Fibroblast of lung (primary cell): Measurements from ENCODE around the gene RNF14. TPM values are rescaled to one million over a fixed set of nuclear protein-coding genes. Genes with fewer than 3 reads are reported as not detected.

Experiments used
- DNase-seq, 2 donors: peaks; one replicate each; pipeline versions ENCODE4 v3.0.0 to v3.0.0-alpha.2; 2010; ENCODE audit warnings: low read depth in 2 of 2
- H2AFZ ChIP-seq: 2 replicates; pipeline ENCODE4 v1.5.1; 2012; ENCODE audit warnings: low read length, control low read depth, inconsistent platforms
- H3K27ac ChIP-seq: 2 replicates; pipeline ENCODE4 v1.5.1; 2011; ENCODE audit warnings: low read length, control low read depth; ENCODE audit not compliant: insufficient read depth
- H3K27me3 ChIP-seq: 2 replicates; pipeline ENCODE4 v1.5.1; 2011; ENCODE audit warnings: mild to moderate bottlenecking, low read length; ENCODE audit not compliant: control insufficient read depth, insufficient read depth
- H3K36me3 ChIP-seq: 2 replicates; pipeline ENCODE4 v1.5.1; 2011; ENCODE audit warnings: low read length; ENCODE audit not compliant: control insufficient read depth, insufficient read depth
- H3K4me1 ChIP-seq: 2 replicates; pipeline ENCODE4 v1.5.1; 2011; ENCODE audit warnings: low read length; ENCODE audit not compliant: control insufficient read depth, insufficient read depth; ENCODE audit errors: extremely low read depth
- H3K4me2 ChIP-seq: 2 replicates; pipeline ENCODE4 v1.5.1; 2011; ENCODE audit warnings: low read length, control low read depth; ENCODE audit not compliant: insufficient read depth; ENCODE audit errors: extremely low read depth
- H3K4me3 ChIP-seq, 4 experiments: fragments of 200-600 bp in 1 of 4; sonication (generic) in 1 of 4; replicated peaks in 1 of 4; 2 replicates each; pipeline ENCODE4 v1.5.1; 2011 to 2016; ENCODE audit warnings: low read length in 4 of 4, low read depth in 3 of 4, mild to moderate bottlenecking in 3 of 4, control low read depth in 2 of 4, inconsistent platforms in 1 of 4, mixed read lengths in 1 of 4; ENCODE audit not compliant: insufficient read depth in 1 of 4; ENCODE audit errors: control extremely low read depth in 1 of 4
- H3K79me2 ChIP-seq: 2 replicates; pipeline ENCODE4 v1.5.1; 2012; ENCODE audit warnings: mild to moderate bottlenecking, low read length, inconsistent platforms; ENCODE audit not compliant: control insufficient read depth, insufficient read depth
- H3K9ac ChIP-seq: 2 replicates; pipeline ENCODE4 v1.5.1; 2011; ENCODE audit warnings: mild to moderate bottlenecking, low read length, control low read depth; ENCODE audit not compliant: insufficient read depth
- H3K9me3 ChIP-seq: 2 replicates; pipeline ENCODE4 v1.5.1; 2012; ENCODE audit warnings: low read depth, low read length; ENCODE audit not compliant: control insufficient read depth, insufficient read depth
- H4K20me1 ChIP-seq: 2 replicates; pipeline ENCODE4 v1.5.1; 2011; ENCODE audit warnings: low read length; ENCODE audit not compliant: control insufficient read depth, insufficient read depth; ENCODE audit errors: extremely low read depth
- CTCF ChIP-seq, 2 donors: IDR thresholded peaks in 1 of 2; conservative IDR thresholded peaks in 1 of 2; 1 replicate in 1 of 2; 2 replicates in 1 of 2; pipeline ENCODE4 v1.5.1; 2011 to 2012; ENCODE audit warnings: low read length in 2 of 2, control low read depth in 1 of 2, inconsistent platforms in 1 of 2, low read depth in 1 of 2, mild to moderate bottlenecking in 1 of 2
- EZH2 ChIP-seq: IDR thresholded peaks from 2 replicates; pipeline ENCODE4 v1.5.1; 2012; ENCODE audit warnings: low read length, control low read depth, mild to moderate bottlenecking; ENCODE audit errors: missing control alignments
- polyA plus RNA-seq, 2 donors: library from polyadenylated mRNA; depleted of rRNA in 1 of 2; stranded (reverse) in 1 of 2; unstranded in 1 of 2; fragments of >200 nt; gene quantifications; 2 replicates each; pipeline ENCODE4 v1.2.1, GENCODE V29; 2011 to 2012; ENCODE audit warnings: missing spikeins in 1 of 2
- total RNA-seq: library from RNA; depleted of rRNA; stranded (reverse); fragments of >200 nt; gene quantifications from 2 replicates; pipeline ENCODE4 v1.2.1, GENCODE V29; 2014

Gene RNF14
- total and polyA plus RNA-seq, 2 donors (not counting 1 experiment from before 2014, with no cell fraction given) = 62.9 to 65.3 TPM

GRCh38 chr5:141976176-141976575 lies 7.3 kb downstream of the RNF14 start:
- peaks cover 12% of the 10 kb centered on the region for H3K4me1 ChIP-seq
- H3K36me3 ChIP-seq = peaks cover 12% of the 10 kb centered on the region
- H3K4me3 ChIP-seq = no peak overlapping the region
- no peak overlapping the region for H2AFZ ChIP-seq
- no peak overlapping the region for H3K27ac ChIP-seq
- no peaks in the 10 kb centered on the region for H3K27me3 ChIP-seq
- peaks cover 6% of the 10 kb centered on the region for H3K79me2 ChIP-seq
- no peaks in the 10 kb centered on the region for H3K9me3 ChIP-seq
- no peak overlapping the region for H3K4me2 ChIP-seq
- TF ChIP-seq CTCF (conservative IDR thresholded peaks at IDR 0.05 in 1 of 2, IDR thresholded peaks at IDR 0.05 in 1 of 2; ENCODE audit: low read depth in 1 of 2, low read length in 2 of 2) (no peak), EZH2 (no peak)
- no peak overlapping the region for H3K9ac ChIP-seq
- DNase-seq = no peak
- no peaks in the 10 kb centered on the region for H4K20me1 ChIP-seq

GRCh38 chr5:141978389-141978788 lies 9.5 kb downstream of the RNF14 start:
- H3K4me1 ChIP-seq = peaks cover 12% of the 10 kb centered on the region
- no peak overlapping the region for H3K27ac ChIP-seq
- no peak for TF ChIP-seq EZH2
- TF ChIP-seq CTCF (conservative IDR thresholded peaks at IDR 0.05 in 1 of 2, IDR thresholded peaks at IDR 0.05 in 1 of 2; ENCODE audit: low read depth in 1 of 2, low read length in 2 of 2) = no peak
- H3K79me2 ChIP-seq = no peaks in the 10 kb centered on the region
- no peaks in the 10 kb centered on the region for H3K9me3 ChIP-seq
- H3K27me3 ChIP-seq = no peaks in the 10 kb centered on the region
- no peak overlapping the region for H2AFZ ChIP-seq
- no peak overlapping the region for H3K4me2 ChIP-seq
- H4K20me1 ChIP-seq = no peaks in the 10 kb centered on the region
- no peak for DNase-seq
- H3K9ac ChIP-seq = no peak overlapping the region
- peaks cover 12% of the 10 kb centered on the region for H3K36me3 ChIP-seq
- H3K4me3 ChIP-seq = no peak overlapping the region

GRCh38 chr5:141982626-141983025 lies 13.7 kb downstream of the RNF14 start:
- TF ChIP-seq CTCF (conservative IDR thresholded peaks at IDR 0.05 in 1 of 2, IDR thresholded peaks at IDR 0.05 in 1 of 2; ENCODE audit: low read depth in 1 of 2, low read length in 2 of 2) = no peak
- H3K4me3 ChIP-seq = no peak overlapping the region
- no peaks in the 10 kb centered on the region for H3K4me1 ChIP-seq
- peaks cover 14% of the 10 kb centered on the region for H3K36me3 ChIP-seq
- no peaks in the 10 kb centered on the region for H3K9me3 ChIP-seq
- no peaks in the 10 kb centered on the region for H4K20me1 ChIP-seq
- H3K27me3 ChIP-seq = no peaks in the 10 kb centered on the region
- DNase-seq = no peak
- no peak overlapping the region for H2AFZ ChIP-seq
- no peak overlapping the region for H3K9ac ChIP-seq
- no peak overlapping the region for H3K27ac ChIP-seq
- no peaks in the 10 kb centered on the region for H3K79me2 ChIP-seq
- no peak overlapping the region for H3K4me2 ChIP-seq
